CD14-positive monocyte (primary cell): ENCODE measurements around the gene LRP8. TPM values are rescaled to one million over a fixed set of nuclear protein-coding genes. Genes with fewer than 3 reads are reported as not detected.

Source experiments
- DNase-seq, 3 donors: peaks; one replicate each; pipeline ENCODE4 v3.0.0-alpha.2; 2011 to 2022
- H2AFZ ChIP-seq: 2 replicates; pipeline ENCODE4 v1.6.0; 2012; ENCODE audit warnings: mild to moderate bottlenecking, low read depth, low read length, inconsistent platforms; ENCODE audit not compliant: insufficient read depth, poor library complexity, severe bottlenecking
- H3K27ac ChIP-seq, 2 donors: 1 replicate in 1 of 2; 2 replicates in 1 of 2; pipeline ENCODE4 v1.5.1; 2012 to 2013; ENCODE audit warnings: low read length in 2 of 2, control low read depth in 1 of 2, inconsistent platforms in 1 of 2, low read depth in 1 of 2, mild to moderate bottlenecking in 1 of 2
- H3K27me3 ChIP-seq, 2 donors: one replicate each; pipeline versions ENCODE4 v1.6.0 to v1.6.1; 2011 to 2013; ENCODE audit warnings: low read length in 2 of 2; ENCODE audit not compliant: control insufficient read depth in 2 of 2, insufficient read depth in 2 of 2
- H3K36me3 ChIP-seq, 2 donors: replicated peaks in 1 of 2; 1 replicate in 1 of 2; 2 replicates in 1 of 2; pipeline versions ENCODE4 v1.5.1 to v1.6.1; 2012 to 2013; ENCODE audit warnings: low read length in 2 of 2, control low read depth in 1 of 2, inconsistent platforms in 1 of 2, mild to moderate bottlenecking in 1 of 2; ENCODE audit not compliant: insufficient read depth in 2 of 2, control insufficient read depth in 1 of 2
- H3K4me1 ChIP-seq, 2 donors: 1 replicate in 1 of 2; 2 replicates in 1 of 2; pipeline versions ENCODE4 v1.5.1 to v1.6.1; 2012 to 2013; ENCODE audit warnings: low read length in 2 of 2, control low read depth in 1 of 2, inconsistent platforms in 1 of 2, mild to moderate bottlenecking in 1 of 2, moderate library complexity in 1 of 2; ENCODE audit not compliant: insufficient read depth in 2 of 2, control insufficient read depth in 1 of 2
- H3K4me2 ChIP-seq: replicated peaks from 2 replicates; pipeline ENCODE3; 2012; ENCODE audit warnings: low read length, moderate library complexity, mild to moderate bottlenecking; ENCODE audit not compliant: poor library complexity, severe bottlenecking; ENCODE audit errors: extremely low read depth
- H3K4me3 ChIP-seq, 3 experiments: fragments of 200-600 bp in 1 of 3; sonication (generic) in 1 of 3; replicated peaks in 1 of 3; 1 replicate in 2 of 3; 2 replicates in 1 of 3; pipeline ENCODE4 v1.5.1; 2011 to 2013; ENCODE audit warnings: low read length in 3 of 3, mild to moderate bottlenecking in 3 of 3, control low read depth in 2 of 3, low read depth in 2 of 3, inconsistent platforms in 1 of 3, moderate library complexity in 1 of 3
- H3K79me2 ChIP-seq: 2 replicates; pipeline ENCODE4 v1.6.0; 2012; ENCODE audit warnings: mild to moderate bottlenecking, control low read depth, inconsistent platforms, low read length, moderate library complexity; ENCODE audit not compliant: insufficient read depth
- H3K9ac ChIP-seq: 2 replicates; pipeline ENCODE4 v1.6.0; 2017; ENCODE audit warnings: low read length, mild to moderate bottlenecking; ENCODE audit not compliant: insufficient read depth, poor library complexity, severe bottlenecking
- H3K9me3 ChIP-seq, 2 donors: replicated peaks in 1 of 2; 1 replicate in 1 of 2; 2 replicates in 1 of 2; pipeline versions ENCODE4 v1.5.1 to v1.6.1; 2012 to 2013; ENCODE audit warnings: low read length in 2 of 2, control low read depth in 1 of 2; ENCODE audit not compliant: control insufficient read depth in 1 of 2, insufficient read depth in 1 of 2
- H4K20me1 ChIP-seq: 2 replicates; pipeline ENCODE4 v1.6.0; 2012; ENCODE audit warnings: mild to moderate bottlenecking, low read length, control low read depth, moderate library complexity; ENCODE audit not compliant: insufficient read depth
- H3K27ac Mint-ChIP-seq, 7 donors: one replicate each; pipeline ENCODE4 v1.8.0; 2020; ENCODE audit warnings: mild to moderate bottlenecking in 7 of 7, mixed read lengths in 7 of 7, moderate library complexity in 6 of 7, inconsistent platforms in 2 of 7
- H3K27me3 Mint-ChIP-seq, 3 donors: one replicate each; pipeline ENCODE4 v1.8.0; 2021 to 2022; ENCODE audit warnings: low read depth in 3 of 3, mild to moderate bottlenecking in 3 of 3, mixed read lengths in 3 of 3, moderate library complexity in 3 of 3, inconsistent platforms in 1 of 3
- H3K36me3 Mint-ChIP-seq, 2 donors: one replicate each; pipeline ENCODE4 v1.8.0; 2020; ENCODE audit warnings: mixed read lengths in 2 of 2, inconsistent platforms in 1 of 2, mild to moderate bottlenecking in 1 of 2
- H3K4me1 Mint-ChIP-seq: one replicate; pipeline ENCODE4 v1.8.0; 2020; ENCODE audit warnings: mild to moderate bottlenecking, mixed read lengths
- H3K4me3 Mint-ChIP-seq, 2 donors: one replicate each; pipeline ENCODE4 v1.8.0; 2020; ENCODE audit warnings: mild to moderate bottlenecking in 2 of 2, mixed read lengths in 2 of 2, moderate library complexity in 1 of 2
- H3K9me3 Mint-ChIP-seq, 7 donors: one replicate each; pipeline ENCODE4 v1.8.0; 2020 to 2022; ENCODE audit warnings: mixed read lengths in 7 of 7, mild to moderate bottlenecking in 6 of 7, moderate library complexity in 6 of 7, inconsistent platforms in 2 of 7
- WGBS: methylation state at CpG from one replicate; pipeline ENCODE4 v1.1.5; 2013; ENCODE audit warnings: missing lambda C conversion rate; ENCODE audit not compliant: insufficient coverage; 5-methylcytosine and 5-hydroxymethylcytosine counted together
- intact Hi-C, 2 donors: fragments of 100-400 bp; cut with micrococcal nuclease; formaldehyde crosslinking; loops; one replicate each; pipeline versions ENCODE4 v1.15.0 to v1.15.1; 2023
- polyA plus RNA-seq, 3 donors: library from polyadenylated mRNA; depleted of rRNA in 1 of 3; unstranded in 2 of 3; stranded (reverse) in 1 of 3; fragments of 300-500 nt in 2 of 3; fragments of >200 nt in 1 of 3; fragmentation: Illumina TruSeq in 2 of 3; gene quantifications; 1 replicate in 2 of 3; 2 replicates in 1 of 3; pipeline ENCODE4 v1.2.3, GENCODE V29; 2012 to 2021
- TF ChIP-seq, protein P1 (sequence below): fragments of 200-600 bp; IDR thresholded peaks from one replicate; pipeline ENCODE4 v1.8.0; 2022; ENCODE audit warnings: antibody characterized with exemption, mild to moderate bottlenecking

LRP8 gene
- polyA plus RNA-seq, 3 donors, result 0.76 to 11.3 (median 0.95) TPM

DNA sequence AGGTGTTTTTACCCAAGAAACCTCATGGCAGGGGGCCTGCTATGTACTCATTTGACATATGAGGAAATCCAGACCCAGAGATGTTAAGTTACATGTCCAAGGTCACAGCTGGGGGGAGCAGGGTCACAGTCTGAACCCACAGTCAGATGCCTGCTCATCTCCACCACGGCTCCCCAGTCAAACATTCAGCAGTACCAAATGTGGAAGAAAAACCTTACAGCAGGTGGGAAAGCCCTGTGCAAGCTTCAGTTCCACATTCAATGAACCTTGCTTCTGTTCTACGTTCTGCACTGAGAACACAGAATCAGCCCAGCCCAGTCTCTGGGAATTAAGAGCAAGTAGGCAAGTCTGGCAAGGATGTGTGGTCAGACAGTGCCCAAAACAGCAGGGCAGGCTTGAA, 35.2 kb downstream of the LRP8 start:
- peaks cover 19 to 39% of the 10 kb centered on the region in 2 donors for H3K36me3 ChIP-seq
- intact Hi-C loops, result loop anchor here in 1 of 2 donors (5.0 kb wide), 1 partner anchor 90 kb away; no protein-coding TSS in a partner anchor
- Mint-ChIP-seq H3K27ac (peak overlapping the region in 1 of 7 donors; percentile 42), H3K4me1 (peaks cover 30% of the 10 kb centered on the region), H3K27me3 (peaks cover 0 to 2% (median 2%) of the 10 kb centered on the region in 3 donors), H3K9me3 (no peaks in the 10 kb centered on the region), H3K36me3 (peaks cover 20 to 31% of the 10 kb centered on the region in 2 donors), H3K4me3 (no peak overlapping the region)
- peaks cover 18% of the 10 kb centered on the region for H3K79me2 ChIP-seq
- WGBS, result 88% methylated on average over 1 of the region's 2 CpGs
- H3K4me1 ChIP-seq, result peaks cover 9 to 11% of the 10 kb centered on the region in 2 donors
- TF ChIP-seq, protein P1, sequence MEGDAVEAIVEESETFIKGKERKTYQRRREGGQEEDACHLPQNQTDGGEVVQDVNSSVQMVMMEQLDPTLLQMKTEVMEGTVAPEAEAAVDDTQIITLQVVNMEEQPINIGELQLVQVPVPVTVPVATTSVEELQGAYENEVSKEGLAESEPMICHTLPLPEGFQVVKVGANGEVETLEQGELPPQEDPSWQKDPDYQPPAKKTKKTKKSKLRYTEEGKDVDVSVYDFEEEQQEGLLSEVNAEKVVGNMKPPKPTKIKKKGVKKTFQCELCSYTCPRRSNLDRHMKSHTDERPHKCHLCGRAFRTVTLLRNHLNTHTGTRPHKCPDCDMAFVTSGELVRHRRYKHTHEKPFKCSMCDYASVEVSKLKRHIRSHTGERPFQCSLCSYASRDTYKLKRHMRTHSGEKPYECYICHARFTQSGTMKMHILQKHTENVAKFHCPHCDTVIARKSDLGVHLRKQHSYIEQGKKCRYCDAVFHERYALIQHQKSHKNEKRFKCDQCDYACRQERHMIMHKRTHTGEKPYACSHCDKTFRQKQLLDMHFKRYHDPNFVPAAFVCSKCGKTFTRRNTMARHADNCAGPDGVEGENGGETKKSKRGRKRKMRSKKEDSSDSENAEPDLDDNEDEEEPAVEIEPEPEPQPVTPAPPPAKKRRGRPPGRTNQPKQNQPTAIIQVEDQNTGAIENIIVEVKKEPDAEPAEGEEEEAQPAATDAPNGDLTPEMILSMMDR, result no peak
- no peak overlapping the region for H3K4me3 ChIP-seq
- H3K27ac ChIP-seq, result peak overlapping the region in 1 of 2 donors; percentile 53
- no peak for DNase-seq
- no peak overlapping the region for H3K4me2 ChIP-seq
- peak overlapping the region; percentile 46 for H3K9ac ChIP-seq
- no peaks in the 10 kb centered on the region for H3K9me3 ChIP-seq
- H4K20me1 ChIP-seq, result no peaks in the 10 kb centered on the region
- H2AFZ ChIP-seq, result no peak overlapping the region
- H3K27me3 ChIP-seq, result no peaks in the 10 kb centered on the region

DNA sequence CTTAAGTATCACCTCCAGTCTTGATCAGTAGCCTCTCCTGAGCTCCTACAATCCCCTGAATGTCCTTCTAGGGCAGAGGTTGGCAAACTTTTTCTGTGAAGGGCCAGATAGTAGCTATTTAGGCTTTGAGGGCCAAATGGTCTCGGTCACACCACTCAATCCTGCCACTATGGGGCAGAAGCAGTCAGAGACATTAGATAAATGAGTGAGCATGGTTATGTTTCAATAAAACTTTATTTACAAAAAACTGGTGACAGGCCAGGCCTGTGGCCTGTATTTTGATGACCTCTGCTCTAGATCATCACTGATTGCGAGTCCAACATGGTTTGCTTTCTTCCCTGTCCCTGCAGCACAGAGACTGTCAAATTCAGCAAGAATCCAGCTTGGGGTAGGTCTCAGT, 36.3 kb downstream of the LRP8 start:
- intact Hi-C loops, result loop anchor here in 1 of 2 donors (5.0 kb wide), 1 partner anchor 91 kb away; no protein-coding TSS in a partner anchor
- H3K79me2 ChIP-seq, result peaks cover 18% of the 10 kb centered on the region
- H3K27ac Mint-ChIP-seq, result peak overlapping the region in 2 of 7 donors; percentile 13

More for the DNA sequence above, 36.3 kb downstream of the LRP8 start:
- H3K36me3 Mint-ChIP-seq, result peaks cover 22 to 33% of the 10 kb centered on the region in 2 donors
- Histone ChIP-seq H3K4me1 (peaks cover 9 to 11% of the 10 kb centered on the region in 2 donors), H3K4me3 (no peak overlapping the region), H3K9me3 (no peaks in the 10 kb centered on the region), H3K36me3 (peaks cover 22 to 50% of the 10 kb centered on the region in 2 donors), H3K27ac (peak overlapping the region in 1 of 2 donors; percentile 4), H3K4me2 (no peak overlapping the region), H4K20me1 (no peaks in the 10 kb centered on the region), H3K27me3 (no peaks in the 10 kb centered on the region), H2AFZ (no peak overlapping the region), H3K9ac (no peak overlapping the region)
- TF ChIP-seq, protein P1, result no peak
- no peak for DNase-seq
- WGBS, result 100% methylated on average over 1 of the region's 2 CpGs
- H3K9me3 Mint-ChIP-seq, result no peaks in the 10 kb centered on the region
- peaks cover 0 to 2% (median 2%) of the 10 kb centered on the region in 3 donors for H3K27me3 Mint-ChIP-seq
- no peak overlapping the region for H3K4me3 Mint-ChIP-seq
- peaks cover 33% of the 10 kb centered on the region for H3K4me1 Mint-ChIP-seq
